Dermis blood vessel endothelial cell (primary cell): ENCODE measurements around the gene EPHB1. TPM values are rescaled to one million over a fixed set of nuclear protein-coding genes. Genes with fewer than 3 reads are reported as not detected.
"Not testable (repeated sequence)": the region's sequence is repeated elsewhere in the genome, so short reads cannot be mapped to it uniquely, and the experiment has no call there.

ENCODE experiments used
- DNase-seq: peaks from one replicate; pipeline ENCODE4 v3.0.0; 2010
- total RNA-seq: library from RNA; depleted of rRNA; stranded (reverse); fragments of >200 nt; gene quantifications from 2 replicates; pipeline ENCODE4 v1.2.3, GENCODE V29; 2014

EPHB1 gene
- total RNA-seq, 1 donor from 2014 or later = 6.5 TPM

GRCh38 chr3:134788283-134788682 is 6.8 kb upstream of the EPHB1 start:
- DNase-seq = not testable (repeated sequence)

- DNase-seq = no peak
Observed at GRCh38 chr3:134790065-134790464, 5.0 kb upstream of the EPHB1 start.

- DNase-seq = no peak
Observed at GRCh38 chr3:134791992-134792391, 3.1 kb upstream of the EPHB1 start.

GRCh38 chr3:134792700-134793099 is 2.4 kb upstream of the EPHB1 start:
- no peak for DNase-seq

GRCh38 chr3:134793562-134793961 is 1.5 kb upstream of the EPHB1 start:
- DNase-seq = no peak

- DNase-seq = no peak
Observed at GRCh38 chr3:134794323-134794722, 737 bp upstream of the EPHB1 start.

GRCh38 chr3:134795746-134796280 is 753 bp downstream of the EPHB1 start:
- peak; percentile 57 for DNase-seq

- peak; percentile 40 for DNase-seq
Observed at GRCh38 chr3:134796281-134797056, 1.4 kb downstream of the EPHB1 start.

- DNase-seq = peak; percentile 32
Observed at GRCh38 chr3:134797057-134797740, 2.1 kb downstream of the EPHB1 start.

- no peak for DNase-seq
Observed at GRCh38 chr3:134797741-134798451, 2.8 kb downstream of the EPHB1 start.

- no peak for DNase-seq
Observed at GRCh38 chr3:134798681-134799311, 3.7 kb downstream of the EPHB1 start.

GRCh38 chr3:134799393-134799792 is 4.3 kb downstream of the EPHB1 start:
- DNase-seq = no peak

- no peak for DNase-seq
Observed at GRCh38 chr3:134801204-134801958, 6.3 kb downstream of the EPHB1 start.

GRCh38 chr3:134802428-134803050 is 7.5 kb downstream of the EPHB1 start:
- DNase-seq = no peak

GRCh38 chr3:134803051-134803505 is 8.0 kb downstream of the EPHB1 start:
- DNase-seq = no peak

GRCh38 chr3:134803652-134804051 is 8.6 kb downstream of the EPHB1 start:
- DNase-seq = no peak

- peak; percentile 42 for DNase-seq
Observed at GRCh38 chr3:134804508-134805480, 9.7 kb downstream of the EPHB1 start.

- DNase-seq = no peak
Observed at GRCh38 chr3:134807189-134807588, 12.1 kb downstream of the EPHB1 start.

GRCh38 chr3:134808835-134809234 is 13.8 kb downstream of the EPHB1 start:
- no peak for DNase-seq

- DNase-seq = no peak
Observed at GRCh38 chr3:134809427-134810051, 14.5 kb downstream of the EPHB1 start.
